H9 (cell line): ENCODE data around the gene TMEM165. TPM values are rescaled to one million over a fixed set of nuclear protein-coding genes. Genes with fewer than 3 reads are reported as not detected.

Experiments
- DNase-seq: peaks from one replicate; pipeline ENCODE4 v3.0.0-alpha.2; 2017
- H2AFZ ChIP-seq: one replicate; pipeline ENCODE4 v1.6.1; 2013; ENCODE audit warnings: mild to moderate bottlenecking, low read length, control low read depth, moderate library complexity
- H2AK5ac ChIP-seq: 2 replicates; pipeline ENCODE4 v1.6.1; 2013; ENCODE audit warnings: low read length, control low read depth, mixed read lengths; ENCODE audit not compliant: insufficient read length
- H2BK120ac ChIP-seq: one replicate; pipeline ENCODE4 v1.6.1; 2013; ENCODE audit warnings: low read depth, mild to moderate bottlenecking, low read length, control low read depth, inconsistent platforms; ENCODE audit not compliant: poor library complexity, severe bottlenecking
- H2BK12ac ChIP-seq: 2 replicates; pipeline ENCODE4 v1.6.1; 2013; ENCODE audit warnings: low read length, control low read depth, mixed read lengths, low read depth; ENCODE audit not compliant: insufficient read length
- H2BK15ac ChIP-seq: 2 replicates; pipeline ENCODE4 v1.6.1; 2013; ENCODE audit warnings: low read depth, low read length, control low read depth
- H2BK20ac ChIP-seq: one replicate; pipeline ENCODE4 v1.6.1; 2013; ENCODE audit warnings: low read depth, mild to moderate bottlenecking, low read length, control low read depth, inconsistent platforms; ENCODE audit not compliant: poor library complexity, severe bottlenecking
- H2BK5ac ChIP-seq: 2 replicates; pipeline ENCODE4 v1.6.1; 2013; ENCODE audit warnings: low read length, control low read depth, mixed read lengths; ENCODE audit not compliant: insufficient read length
- H3K14ac ChIP-seq: 2 replicates; pipeline ENCODE4 v1.6.1; 2013; ENCODE audit warnings: low read length, control low read depth; ENCODE audit not compliant: insufficient read depth
- H3K18ac ChIP-seq: 2 replicates; pipeline ENCODE4 v1.6.1; 2013; ENCODE audit warnings: low read depth, mild to moderate bottlenecking, mixed read lengths, low read length, control low read depth; ENCODE audit not compliant: insufficient read length
- H3K23ac ChIP-seq: 2 replicates; pipeline ENCODE4 v1.6.1; 2013; ENCODE audit warnings: low read length, control low read depth, mixed read lengths, low read depth; ENCODE audit not compliant: insufficient read length
- H3K23me2 ChIP-seq: 2 replicates; pipeline ENCODE4 v1.6.1; 2013; ENCODE audit warnings: low read depth, mild to moderate bottlenecking, mixed read lengths, low read length, control low read depth; ENCODE audit not compliant: insufficient read length, poor library complexity, severe bottlenecking
- H3K27ac ChIP-seq: 2 replicates; pipeline ENCODE4 v1.5.1; 2013; ENCODE audit warnings: low read length, control low read depth, mixed read lengths, low read depth; ENCODE audit not compliant: insufficient read length
- H3K27me3 ChIP-seq: 2 replicates; pipeline ENCODE4 v1.6.1; 2013; ENCODE audit warnings: low read length, control low read depth, inconsistent platforms; ENCODE audit not compliant: insufficient read depth
- H3K4ac ChIP-seq: 2 replicates; pipeline ENCODE4 v1.6.1; 2013; ENCODE audit warnings: low read depth, mild to moderate bottlenecking, control low read depth, inconsistent platforms, low read length, moderate library complexity
- H3K4me1 ChIP-seq: 2 replicates; pipeline ENCODE4 v1.6.1; 2013; ENCODE audit warnings: low read length, control low read depth, inconsistent platforms; ENCODE audit not compliant: insufficient read depth
- H3K4me2 ChIP-seq: 2 replicates; pipeline ENCODE4 v1.6.1; 2013; ENCODE audit warnings: low read length, control low read depth, mixed read lengths; ENCODE audit not compliant: insufficient read length, insufficient read depth
- H3K56ac ChIP-seq: 2 replicates; pipeline ENCODE4 v1.6.1; 2013; ENCODE audit warnings: low read depth, mild to moderate bottlenecking, mixed read lengths, low read length, control low read depth; ENCODE audit not compliant: insufficient read length
- H3K79me1 ChIP-seq: 2 replicates; pipeline ENCODE4 v1.6.1; 2013; ENCODE audit warnings: low read depth, mild to moderate bottlenecking, moderate library complexity, low read length, control low read depth, inconsistent platforms; ENCODE audit not compliant: insufficient read depth, poor library complexity, severe bottlenecking
- H3K79me2 ChIP-seq: 2 replicates; pipeline ENCODE4 v1.6.1; 2013; ENCODE audit warnings: low read length, control low read depth, inconsistent platforms; ENCODE audit not compliant: insufficient read depth
- H3K9ac ChIP-seq: 2 replicates; pipeline ENCODE4 v1.6.1; 2013; ENCODE audit warnings: low read length, control low read depth, mixed read lengths; ENCODE audit not compliant: insufficient read length; ENCODE audit errors: extremely low read depth
- H3K9me3 ChIP-seq: one replicate; pipeline ENCODE4 v1.6.1; 2013; ENCODE audit warnings: low read depth, low read length, inconsistent platforms; ENCODE audit not compliant: control insufficient read depth
- H3T11ph ChIP-seq: one replicate; pipeline ENCODE4 v1.6.1; 2013; ENCODE audit warnings: mild to moderate bottlenecking, low read length, control low read depth, inconsistent platforms
- H4K20me1 ChIP-seq: one replicate; pipeline ENCODE4 v1.6.1; 2013; ENCODE audit not compliant: control insufficient read depth, insufficient read length, insufficient read depth
- H4K5ac ChIP-seq: 2 replicates; pipeline ENCODE4 v1.6.1; 2013; ENCODE audit warnings: low read depth, mild to moderate bottlenecking, mixed read lengths, low read length, control low read depth; ENCODE audit not compliant: insufficient read length
- H4K8ac ChIP-seq: replicated peaks from 2 replicates; pipeline ENCODE4 v1.6.1; 2013; ENCODE audit warnings: low read length, control low read depth, mixed read lengths, low read depth; ENCODE audit not compliant: insufficient read length
- H4K91ac ChIP-seq: 2 replicates; pipeline ENCODE4 v1.6.1; 2013; ENCODE audit warnings: low read depth, mild to moderate bottlenecking, moderate library complexity, mixed read lengths, low read length, control low read depth; ENCODE audit not compliant: insufficient read length
- H3K27ac Mint-ChIP-seq, 3 experiments: 2 replicates in 2 of 3; 3 replicates in 1 of 3; pipeline ENCODE4 v1.8.0; 2020 to 2021; ENCODE audit warnings: mixed read lengths in 3 of 3, mild to moderate bottlenecking in 1 of 3, moderate library complexity in 1 of 3
- H3K27me3 Mint-ChIP-seq: 2 replicates; pipeline ENCODE4 v1.8.0; 2021; ENCODE audit warnings: low read depth, mild to moderate bottlenecking, moderate library complexity, mixed read lengths
- H3K36me3 Mint-ChIP-seq, 3 experiments: 2 replicates in 2 of 3; 3 replicates in 1 of 3; pipeline ENCODE4 v1.8.0; 2020 to 2021; ENCODE audit warnings: low read depth in 3 of 3, mixed read lengths in 3 of 3; ENCODE audit not compliant: insufficient read depth in 1 of 3
- H3K4me1 Mint-ChIP-seq, 2 experiments: 2 replicates each; pipeline ENCODE4 v1.8.0; 2020; ENCODE audit warnings: mixed read lengths in 2 of 2
- H3K4me3 Mint-ChIP-seq, 2 experiments: 2 replicates in 1 of 2; 3 replicates in 1 of 2; pipeline ENCODE4 v1.8.0; 2020 to 2021; ENCODE audit warnings: mild to moderate bottlenecking in 2 of 2, mixed read lengths in 2 of 2, moderate library complexity in 1 of 2
- H3K9me3 Mint-ChIP-seq, 2 experiments: 2 replicates in 1 of 2; 3 replicates in 1 of 2; pipeline ENCODE4 v1.8.0; 2020; ENCODE audit warnings: mild to moderate bottlenecking in 2 of 2, mixed read lengths in 2 of 2, moderate library complexity in 1 of 2
- CTCF ChIP-seq: fragments of 200-600 bp; sonication (generic); conservative IDR thresholded peaks from 3 replicates; pipeline ENCODE4 v1.8.0; 2021; ENCODE audit warnings: antibody characterized with exemption, mild to moderate bottlenecking
- WGBS: extraction: QIAGEN DNeasy Blood & Tissue Kit; methylation state at CpG from one replicate; pipeline ENCODE4 v1.1.7; 2013; ENCODE audit warnings: missing lambda C conversion rate, low lambda C conversion rate, mixed read lengths; ENCODE audit not compliant: insufficient read length; ENCODE audit errors: extremely low coverage; 5-methylcytosine and 5-hydroxymethylcytosine counted together
- total RNA-seq: library from RNA; stranded (reverse); gene quantifications from 2 replicates; pipeline ENCODE4 v1.2.1, GENCODE V29; 2021

The TMEM165 gene
- total RNA-seq, 1 experiment from 2014 or later = 87.2 TPM

- Histone ChIP-seq H3K23ac (no peak overlapping the region), H4K91ac (no peak overlapping the region), H2BK12ac (no peak overlapping the region), H3K9me3 (no peaks in the 10 kb centered on the region), H2BK120ac (no peak overlapping the region), H2BK5ac (no peak overlapping the region), H3K4ac (no peak overlapping the region), H3T11ph (no peak overlapping the region), H3K23me2 (no peaks in the 10 kb centered on the region), H3K79me2 (no peaks in the 10 kb centered on the region), H3K4me1 (no peaks in the 10 kb centered on the region), H2AK5ac (no peak overlapping the region), H3K14ac (no peak overlapping the region), H3K56ac (no peak overlapping the region), H4K20me1 (no peaks in the 10 kb centered on the region), H3K9ac (no peak overlapping the region), H4K5ac (no peak overlapping the region), H4K8ac (no peak overlapping the region), H2BK20ac (no peak overlapping the region), H2AFZ (no peak overlapping the region), H3K4me2 (no peak overlapping the region), H3K79me1 (no peaks in the 10 kb centered on the region), H2BK15ac (no peak overlapping the region), H3K18ac (no peak overlapping the region), H3K27me3 (no peaks in the 10 kb centered on the region), H3K27ac (no peak overlapping the region)
- TF ChIP-seq CTCF = no peak
- Mint-ChIP-seq H3K27me3 (no peaks in the 10 kb centered on the region), H3K27ac (no peak overlapping the region), H3K36me3 (no peaks in the 10 kb centered on the region), H3K4me1 (peaks cover 5 to 9% of the 10 kb centered on the region in 2 experiments), H3K4me3 (no peak overlapping the region), H3K9me3 (no peaks in the 10 kb centered on the region)
- DNase-seq = no peak
- WGBS = no CpG with 5 or more reads among the region's 2 CpGs
These were observed 8.9 kb upstream of the TMEM165 start for GRCh38 chr4:55386840-55387239.
